Measurements from ENCODE around the gene RBBP8NL. TPM values are rescaled to one million over a fixed set of nuclear protein-coding genes. Genes with fewer than 3 reads are reported as not detected.

Gene RBBP8NL
- total and polyA plus RNA-seq, 2 experiments from 2014 or later, result 0.10 to 1.1 TPM

- TF ChIP-seq ZNF331 (CRISPR knock-in tag; IDR thresholded peaks at IDR 0.05; ENCODE audit: low read depth) (no peak), ZNF114 (CRISPR knock-in tag; IDR thresholded peaks at IDR 0.05) (no peak), CTCF (conservative IDR thresholded peaks at IDR 0.05; ENCODE audit: low read depth in 2 of 2) (no peak), EZH2phosphoT487 (IDR thresholded peaks at IDR 0.05; ENCODE audit: unreplicated experiment) (no peak), EZH2 (IDR thresholded peaks at IDR 0.05; ENCODE audit: low read depth, unreplicated experiment) (no peak), ETS1 (IDR thresholded peaks at IDR 0.05) (no peak), POLR2AphosphoS5 (IDR thresholded peaks at IDR 0.05; ENCODE audit: low read depth) (no peak), REST (IDR thresholded peaks at IDR 0.05; ENCODE audit: unreplicated experiment) (no peak), JUNB (IDR thresholded peaks at IDR 0.05; ENCODE audit: unreplicated experiment) (no peak), NANOG (IDR thresholded peaks at IDR 0.05; ENCODE audit: borderline replicate concordance) (no peak), CREB1 (CRISPR knock-in tag; IDR thresholded peaks at IDR 0.05; ENCODE audit: low read depth) (no peak)
These were observed 2.9 kb downstream of the RBBP8NL start (continued) for GRCh38 chr20:62424249-62425107.

- Histone ChIP-seq H3K4me3 (no peak overlapping the region), H4K20me1 (replicated peaks; ENCODE audit: insufficient read depth) (no peaks in the 10 kb centered on the region), H2AFZ (no peak overlapping the region), H3K4me2 (no peak overlapping the region), H3K27ac (ENCODE audit: low read depth) (no peak overlapping the region), H3K27me3 (ENCODE audit: insufficient read depth) (no peaks in the 10 kb centered on the region), H3K79me2 (replicated peaks; ENCODE audit: insufficient read depth) (no peaks in the 10 kb centered on the region), H3K4me1 (ENCODE audit: insufficient read depth) (peaks cover 16% of the 10 kb centered on the region), H3F3A (replicated peaks; ENCODE audit: low read depth) (peaks cover 12% of the 10 kb centered on the region), H3K36me3 (ENCODE audit: insufficient read depth) (no peaks in the 10 kb centered on the region), H3K9me2 (ENCODE audit: insufficient read depth) (no peaks in the 10 kb centered on the region)
- H3K27ac Mint-ChIP-seq, result no peak overlapping the region
- H3K36me3 Mint-ChIP-seq (ENCODE audit: low read depth), result no peaks in the 10 kb centered on the region
- peaks cover 25% of the 10 kb centered on the region for H3K4me1 Mint-ChIP-seq
- TF ChIP-seq REST (IDR thresholded peaks at IDR 0.05; ENCODE audit: unreplicated experiment) (no peak), EZH2 (IDR thresholded peaks at IDR 0.05; ENCODE audit: low read depth, unreplicated experiment) (no peak), CTCF (conservative IDR thresholded peaks at IDR 0.05; ENCODE audit: low read depth in 2 of 2) (0 out of 4 replicates have a peak, but pooled peaks of 1 of the 2 experiments have one; percentile 7)
- peaks cover 4% of the 10 kb centered on the region for H3K27me3 Mint-ChIP-seq (ENCODE audit: insufficient read depth, low read depth, poor library complexity)
- H3K9me3 Mint-ChIP-seq, result no peaks in the 10 kb centered on the region
- H3K4me3 Mint-ChIP-seq, result no peak overlapping the region
- DNase-seq (ENCODE audit: low spot score) (no peak), ATAC-seq (peak; percentile 2; the same call in 1 of the 3 replicates)
These were observed 4.0 kb downstream of the RBBP8NL start for GRCh38 chr20:62423326-62423706.

Measured in GM23338 (cell line).